Measurements from ENCODE around the gene TASOR2. TPM values are rescaled to one million over a fixed set of nuclear protein-coding genes. Genes with fewer than 3 reads are reported as not detected.

Gene TASOR2, protein sequence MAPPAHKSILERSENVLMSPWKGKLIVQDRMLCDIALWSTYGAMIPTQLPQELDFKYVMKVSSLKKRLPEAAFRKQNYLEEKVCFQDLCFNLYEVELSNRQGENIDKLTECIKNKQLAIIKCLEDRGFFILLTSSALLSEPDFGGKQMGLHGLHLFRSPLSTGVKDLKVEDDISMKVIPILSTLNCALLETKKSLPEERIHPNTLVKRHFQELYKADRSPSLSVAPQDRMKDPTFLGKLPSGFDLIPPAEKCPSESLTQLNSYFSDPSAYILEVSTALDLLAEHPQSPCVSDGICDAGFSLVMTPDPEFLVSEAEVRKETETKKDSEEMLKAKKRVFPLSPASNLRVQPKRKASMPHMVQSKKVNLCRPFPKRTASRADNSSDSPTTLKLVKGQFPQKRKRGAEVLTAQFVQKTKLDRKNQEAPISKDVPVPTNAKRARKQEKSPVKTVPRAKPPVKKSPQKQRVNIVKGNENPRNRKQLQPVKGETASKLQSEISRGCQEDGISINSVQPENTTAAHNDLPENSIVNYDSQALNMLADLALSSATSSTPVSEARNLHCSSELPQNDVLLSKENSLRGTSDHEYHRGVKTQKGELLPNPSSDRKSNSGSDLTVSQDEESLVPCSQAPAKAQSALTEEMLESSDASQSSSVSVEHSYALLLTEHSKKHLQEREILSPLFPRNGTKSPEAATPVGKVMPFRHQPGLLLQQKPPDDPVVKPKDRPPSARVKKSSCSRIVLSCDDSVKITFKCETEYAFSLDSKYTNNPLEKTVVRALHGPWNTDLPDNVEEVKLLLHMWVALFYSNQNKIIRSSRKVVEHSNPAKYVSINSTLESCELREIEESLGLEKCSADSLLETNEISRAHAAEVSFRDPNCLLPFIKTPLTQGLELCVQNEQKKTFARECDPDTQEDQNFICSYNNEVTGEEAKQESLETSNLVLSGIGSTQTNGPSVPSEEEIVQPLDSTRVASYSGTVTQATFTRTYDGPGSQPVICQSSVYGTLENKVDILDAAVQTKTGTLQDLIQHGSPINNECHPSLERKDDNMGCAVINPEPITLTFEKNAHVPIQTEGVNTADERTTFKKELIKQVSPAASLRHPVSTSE (N-terminal part only)
- 10 to 100 TPM; 31.4 to 41.6 (median 38.0) TPM for polyA plus RNA-seq (ENCODE audit: insufficient read length in 4 of 4)

DNA sequence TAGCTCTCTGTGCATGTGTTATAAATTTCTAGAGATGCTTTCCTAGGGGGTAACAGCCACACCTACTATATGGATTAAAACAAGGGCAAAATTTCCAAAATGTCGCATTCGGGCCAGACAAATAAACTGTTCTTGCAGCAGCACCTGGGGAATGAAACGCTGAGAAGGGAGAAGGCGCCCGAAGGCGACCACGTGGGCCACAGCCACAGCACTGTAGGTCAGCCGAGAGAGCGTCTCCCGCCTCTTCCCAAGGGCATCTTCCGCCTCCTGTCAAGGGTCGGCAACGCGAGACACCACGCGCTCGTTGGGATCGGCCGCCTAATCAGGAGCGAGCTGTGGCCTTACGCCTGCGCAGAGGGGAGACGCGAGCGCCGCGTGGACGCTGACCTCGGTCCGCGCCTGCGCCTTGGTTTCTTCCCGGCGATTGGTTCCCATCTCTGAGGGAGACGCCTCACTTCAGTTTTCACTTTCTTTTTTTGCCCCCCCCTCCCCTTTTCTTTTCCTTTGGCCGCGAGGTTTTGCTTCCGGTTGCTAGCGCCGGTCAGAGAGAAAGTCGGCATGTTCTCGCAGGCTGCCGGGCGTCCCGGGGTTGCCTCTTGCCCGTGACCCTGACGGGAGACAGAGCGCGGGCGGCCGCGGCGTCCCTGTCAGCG, at the start of gene TASOR2:
Gene TASOR2, plus strand, starts transcription at position 521 of the 653 bp plus-strand sequence. CDS start 35,805 bp downstream, outside the sequence.
- peak; percentile 93 to 96 (median 96) for DNase-seq (ENCODE audit: low read depth in 4 of 4, low spot score in 3 of 4)

DNA sequence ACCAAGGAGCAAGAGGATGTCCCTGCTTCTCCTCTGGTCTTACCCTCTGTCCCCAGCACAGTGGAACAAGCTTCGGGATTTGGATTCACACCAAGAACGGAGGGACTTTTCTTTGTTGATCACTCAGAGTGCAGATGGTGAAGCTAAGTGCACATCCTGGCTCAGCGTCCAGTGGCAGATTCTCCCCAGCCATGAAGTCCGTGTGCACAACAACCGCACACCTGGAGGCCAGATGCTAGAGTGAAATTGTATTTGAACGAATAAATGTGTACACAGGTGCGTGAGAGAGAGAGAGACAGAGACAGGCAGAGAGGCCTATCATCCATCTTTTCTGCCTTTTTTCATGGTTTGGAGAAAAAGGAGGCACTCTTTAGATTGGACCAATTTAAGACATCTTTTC, 49.7 kb upstream of the TASOR2 start:
- DNase-seq (ENCODE audit: low read depth in 4 of 4, low spot score in 3 of 4), result no peak

DNA sequence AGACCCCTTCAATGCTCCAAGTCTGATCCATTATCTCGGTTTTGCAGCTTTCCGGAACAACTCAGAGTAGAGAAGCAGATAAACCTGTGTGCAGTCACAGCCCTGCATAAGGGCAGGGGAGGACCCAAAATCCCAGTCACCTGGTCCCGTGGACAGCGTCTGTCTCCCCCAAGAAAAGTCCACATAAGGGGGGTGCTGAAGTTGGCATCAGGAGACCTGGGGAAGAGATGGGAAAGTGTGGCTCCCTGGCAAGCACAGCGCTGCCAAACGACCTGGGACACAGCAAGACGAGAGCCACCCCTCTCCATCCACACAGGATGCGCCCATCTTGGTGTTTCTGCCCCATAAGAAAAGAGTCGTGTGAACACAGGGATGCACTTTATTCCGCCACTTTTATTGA, 46.1 kb upstream of the TASOR2 start:
- DNase-seq (ENCODE audit: low read depth in 4 of 4, low spot score in 3 of 4), result no peak

DNA sequence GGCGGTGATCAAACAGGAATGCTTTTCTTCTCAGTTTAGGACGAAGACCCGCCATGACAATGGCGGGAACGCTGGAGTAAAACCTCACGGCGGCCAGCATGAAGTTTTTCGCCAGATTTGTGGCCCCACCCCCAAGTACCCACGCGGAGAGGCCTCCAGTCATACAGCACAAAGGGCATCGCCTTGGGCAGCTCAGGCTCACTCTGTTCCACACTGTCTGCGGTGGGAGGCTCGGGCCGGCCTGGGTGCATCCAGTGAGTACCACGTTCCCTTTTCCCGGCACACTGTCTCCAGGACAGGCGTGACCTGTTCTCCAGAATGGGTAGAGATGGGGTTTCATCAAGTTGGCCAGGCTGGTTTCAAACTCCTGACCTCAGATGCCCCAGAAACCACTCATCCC, 45.6 kb upstream of the TASOR2 start:
- no peak for DNase-seq (ENCODE audit: low read depth in 4 of 4, low spot score in 3 of 4)

DNA sequence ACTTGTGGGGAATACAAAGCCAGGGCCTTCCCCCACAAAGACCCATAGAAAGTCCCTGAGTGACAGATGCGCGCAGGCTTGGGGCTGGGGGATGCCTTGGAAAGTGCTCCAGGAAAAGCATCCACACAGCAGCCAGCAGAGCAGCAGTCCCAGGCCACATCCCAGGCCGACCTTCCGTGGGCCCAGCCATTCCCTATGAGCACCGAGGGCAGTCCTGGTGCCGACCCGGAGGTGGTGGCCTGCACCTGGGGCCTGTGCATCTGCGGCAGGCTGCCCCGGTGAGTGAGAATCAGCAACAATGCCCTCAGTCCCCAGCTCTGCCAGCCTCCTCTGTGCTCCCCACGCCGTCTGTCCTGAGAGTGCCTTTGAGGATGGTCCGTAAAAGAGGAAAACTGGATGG, 44.6 kb upstream of the TASOR2 start:
- DNase-seq (ENCODE audit: low read depth in 4 of 4, low spot score in 3 of 4), result no peak

DNA sequence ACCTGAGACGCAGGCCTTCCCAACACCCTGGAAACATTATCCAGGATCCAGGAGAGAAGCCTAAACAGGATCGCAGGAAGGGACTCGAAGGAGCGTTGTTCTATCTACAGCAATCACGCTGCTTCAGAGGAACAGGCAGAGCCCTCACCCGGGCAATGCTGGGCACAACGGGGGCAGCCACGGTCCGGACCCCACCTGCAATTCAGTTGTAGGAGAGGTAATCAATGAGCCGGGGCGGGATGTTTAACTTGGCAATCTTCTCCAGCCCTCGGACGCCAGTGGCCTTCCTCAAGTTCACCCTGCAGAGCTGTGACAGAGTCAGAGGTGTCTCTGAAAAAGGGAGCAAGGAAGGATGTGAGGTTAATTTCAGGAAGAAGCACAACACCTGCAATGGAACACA, 44.1 kb upstream of the TASOR2 start:
- DNase-seq (ENCODE audit: low read depth in 4 of 4, low spot score in 3 of 4), result no peak

DNA sequence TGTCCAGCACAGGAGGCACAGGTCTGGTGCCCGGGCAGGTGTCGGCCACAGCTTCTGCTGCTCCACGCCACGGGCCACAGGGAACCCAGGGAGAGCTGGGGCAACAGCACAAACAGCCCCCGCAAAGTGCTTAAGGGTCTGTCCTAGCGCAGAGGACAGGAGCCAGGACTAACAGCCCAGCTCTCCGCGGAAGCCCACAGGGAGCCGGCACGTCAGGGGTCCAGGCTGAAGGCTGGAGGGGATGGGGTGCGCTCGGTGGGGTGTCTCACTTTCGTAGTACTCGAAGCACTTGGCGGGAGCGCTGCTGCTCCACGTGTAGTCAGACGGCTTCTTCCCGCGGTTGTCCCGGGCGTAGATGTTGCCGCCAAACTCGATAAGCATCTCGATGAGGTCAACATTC, 43.1 kb upstream of the TASOR2 start:
- no peak for DNase-seq (ENCODE audit: low read depth in 4 of 4, low spot score in 3 of 4)

DNA sequence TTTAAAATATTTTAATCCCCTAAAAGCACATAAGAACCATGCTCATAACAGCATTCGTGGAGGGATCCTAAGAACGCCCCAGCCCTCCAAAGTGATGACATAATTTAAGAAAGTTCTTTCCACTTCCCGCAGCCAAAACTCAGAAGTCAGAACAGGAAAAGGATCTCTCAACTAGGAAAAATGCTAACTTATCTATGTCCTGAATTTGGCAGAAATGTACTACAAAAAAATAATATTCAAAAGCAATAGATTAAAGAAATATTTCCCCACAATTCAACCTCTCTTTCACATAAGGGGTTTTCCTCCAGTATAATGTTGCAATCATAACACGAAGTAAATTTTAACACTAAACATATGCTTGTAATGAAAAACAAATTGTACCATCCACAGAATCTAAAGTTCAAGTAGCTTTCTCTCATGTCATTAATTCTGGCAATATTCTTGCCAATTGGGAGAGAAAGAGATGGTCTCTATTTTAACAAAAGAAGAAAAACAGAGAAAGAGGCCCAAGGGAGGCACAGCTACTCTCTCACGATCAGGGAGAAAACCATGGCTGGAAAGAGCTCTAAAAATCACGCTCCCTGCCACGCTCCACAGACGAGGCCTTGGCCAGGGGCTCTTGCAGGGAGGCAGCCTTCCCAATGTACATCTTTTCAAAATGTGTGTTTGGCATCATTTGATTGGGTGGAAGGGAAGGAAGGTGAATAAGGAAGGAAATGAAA, 41.1 kb upstream of the TASOR2 start:
- DNase-seq (ENCODE audit: low read depth in 4 of 4, low spot score in 3 of 4), result no peak

DNA sequence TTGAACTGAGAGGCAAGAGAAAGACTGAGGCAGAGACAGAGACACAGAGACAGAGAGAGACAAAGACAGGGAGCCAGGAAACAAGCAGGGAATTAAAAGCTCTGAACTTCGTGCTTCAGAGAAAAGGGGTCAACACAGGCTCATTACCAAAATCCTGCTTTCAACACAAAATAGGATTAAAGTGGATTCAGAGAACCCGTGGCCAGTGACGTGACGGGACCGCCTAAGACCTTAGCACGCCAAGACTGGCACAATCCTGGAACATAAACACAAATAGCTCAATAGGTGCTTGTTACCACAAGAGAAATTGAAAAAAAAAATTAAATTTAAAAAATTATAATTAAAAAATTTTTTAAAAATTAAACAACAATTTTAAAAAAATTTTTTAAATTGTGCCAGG, 39.7 kb upstream of the TASOR2 start:
- no peak for DNase-seq (ENCODE audit: low read depth in 4 of 4, low spot score in 3 of 4)

DNA sequence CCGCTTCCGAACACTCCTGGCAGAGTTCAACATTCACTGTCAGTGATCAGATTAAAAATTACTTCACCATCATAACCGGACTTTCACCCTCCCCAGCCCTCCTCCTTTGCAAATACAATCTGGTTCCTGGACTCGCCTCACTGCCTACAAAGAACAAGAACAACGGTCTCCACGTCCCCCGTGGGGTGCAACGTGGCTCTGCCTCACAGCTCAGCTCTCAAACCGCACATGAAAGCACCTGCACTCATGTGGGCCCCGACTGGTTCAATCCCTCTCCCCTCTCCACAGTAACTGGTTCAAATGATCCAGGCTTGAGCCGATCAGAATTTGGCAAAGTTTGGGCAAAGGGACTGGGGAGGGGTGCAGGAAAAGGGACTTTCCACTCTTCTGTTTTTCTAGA, 39.3 kb upstream of the TASOR2 start:
- no peak for DNase-seq (ENCODE audit: low read depth in 4 of 4, low spot score in 3 of 4)

DNA sequence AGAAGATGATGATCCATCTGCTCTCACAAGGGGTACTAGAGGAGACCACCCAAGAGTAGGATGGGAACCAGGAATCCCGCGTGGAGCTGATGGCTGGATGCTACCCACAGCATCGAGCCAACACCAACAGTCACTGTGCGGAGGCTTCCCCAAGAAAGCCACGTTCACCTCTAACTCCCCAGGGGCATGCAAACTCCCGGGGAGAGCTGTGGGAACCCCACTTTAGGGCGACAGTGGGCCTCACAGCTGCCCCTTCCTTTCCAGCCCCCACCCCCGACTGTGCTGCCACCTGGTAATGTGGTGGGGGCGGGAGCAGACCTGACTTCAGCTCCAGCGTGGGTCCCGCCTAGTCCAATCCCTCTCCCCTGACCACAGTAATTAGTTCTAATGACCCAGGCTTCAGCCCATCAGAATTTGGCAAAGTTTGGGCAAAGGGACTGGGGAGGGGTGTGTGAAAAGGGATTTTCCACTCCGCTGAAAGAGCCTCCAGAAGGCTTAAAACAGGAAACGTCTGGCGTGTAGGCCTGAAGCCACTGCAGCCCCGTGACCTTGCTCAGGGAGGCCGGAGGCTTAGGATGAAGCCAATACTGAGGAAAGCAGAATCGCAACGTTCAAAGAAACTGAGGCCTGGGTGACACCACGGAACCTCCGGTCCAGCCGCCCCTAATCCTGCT, 38.6 kb upstream of the TASOR2 start:
- no peak for DNase-seq (ENCODE audit: low read depth in 4 of 4, low spot score in 3 of 4)

DNA sequence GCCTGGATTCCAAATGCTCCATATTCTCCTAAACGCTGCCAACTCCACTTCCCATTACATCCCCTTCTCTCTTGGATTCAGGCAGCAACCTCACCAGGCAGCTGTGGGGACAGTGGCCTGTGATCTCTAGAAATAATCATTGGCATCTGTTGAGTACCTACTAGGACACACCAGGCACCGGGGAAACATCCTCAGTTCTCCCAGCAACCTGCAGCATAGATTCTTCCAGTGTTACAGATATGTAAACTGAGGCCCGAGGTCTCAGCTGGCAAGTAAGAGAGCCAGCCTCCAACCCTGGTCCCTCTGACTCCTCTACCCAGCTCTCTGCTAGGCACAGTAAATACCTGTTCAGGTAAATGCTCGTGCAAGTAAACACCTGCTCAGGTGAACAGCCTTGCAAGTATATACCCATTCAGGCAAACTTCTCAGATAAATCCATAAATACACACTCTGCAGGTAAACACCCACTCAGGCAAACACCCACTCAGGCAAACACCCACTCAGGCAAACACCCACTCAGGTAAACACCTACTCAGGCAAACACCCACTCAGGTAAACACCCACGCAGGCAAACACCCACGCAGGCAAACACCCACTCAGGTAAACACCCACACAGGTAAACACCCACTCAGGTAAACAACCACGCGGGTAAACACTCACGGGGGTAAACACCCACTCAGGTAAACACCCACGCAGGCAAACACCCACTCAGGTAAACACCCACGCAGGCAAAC, 37.0 kb upstream of the TASOR2 start:
- DNase-seq (ENCODE audit: low read depth in 4 of 4, low spot score in 3 of 4), result no peak

DNA sequence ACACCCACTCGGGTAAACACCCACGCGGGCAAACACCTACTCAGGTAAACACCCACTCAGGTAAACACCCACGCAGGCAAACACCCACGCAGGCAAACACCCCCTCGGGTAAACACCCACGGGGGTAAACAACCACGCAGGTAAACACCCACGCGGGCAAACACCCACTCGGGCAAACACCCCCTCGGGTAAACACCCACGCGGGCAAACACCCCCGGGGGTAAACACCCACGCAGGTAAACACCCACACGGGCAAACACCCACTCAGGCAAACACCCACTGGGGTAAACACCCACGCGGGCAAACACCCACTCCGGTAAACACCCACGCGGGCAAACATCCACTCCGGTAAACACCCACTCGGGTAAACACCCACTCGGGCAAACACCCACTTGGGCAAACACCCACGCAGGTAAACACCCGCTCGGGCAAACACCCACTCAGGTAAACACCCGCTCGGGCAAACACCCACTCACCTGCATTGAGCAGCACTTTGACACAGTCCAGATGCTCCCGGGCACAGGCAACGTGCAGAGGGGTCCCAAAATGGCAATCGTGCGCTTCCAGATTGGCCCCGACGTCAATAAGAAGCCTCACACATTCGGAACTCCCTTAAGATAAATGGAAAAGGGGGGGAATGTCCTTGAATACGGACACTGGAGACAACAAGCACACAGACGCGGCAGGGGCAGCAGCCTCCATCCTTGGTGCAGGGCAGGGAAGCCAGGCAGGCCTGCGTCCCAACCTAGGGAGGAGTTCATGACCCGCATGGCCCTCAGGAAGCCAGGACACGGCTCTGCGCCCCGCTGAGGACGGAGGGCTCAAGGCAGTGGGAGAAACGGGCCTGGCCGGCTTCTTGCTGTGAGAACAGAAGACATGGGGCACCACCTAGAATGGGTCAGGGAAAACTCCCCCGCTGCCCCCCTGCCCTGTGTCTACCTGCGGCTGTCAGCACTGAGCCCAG, 35.9 kb upstream of the TASOR2 start:
- DNase-seq (ENCODE audit: low read depth in 4 of 4, low spot score in 3 of 4), result no peak

DNA sequence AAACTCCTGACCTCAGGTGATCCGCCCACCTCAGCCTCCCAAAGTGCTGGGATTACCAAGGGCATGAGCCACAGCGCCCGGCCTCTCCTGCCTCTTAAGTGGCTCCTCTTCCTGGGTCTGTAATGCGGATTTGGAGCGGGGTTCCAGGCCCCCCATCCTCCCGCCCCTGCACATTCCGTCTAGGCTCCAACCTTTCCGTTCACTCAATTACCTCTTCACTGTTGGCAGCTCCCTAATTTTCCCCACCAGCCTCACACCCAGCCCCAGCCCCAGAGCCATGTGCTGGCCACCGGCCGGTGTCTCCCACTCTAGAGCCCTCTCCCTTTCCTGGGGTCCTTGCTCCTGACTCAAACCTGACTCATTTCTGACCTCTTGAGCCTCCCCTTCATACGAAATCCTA, 34.9 kb upstream of the TASOR2 start:
- DNase-seq (ENCODE audit: low read depth in 4 of 4, low spot score in 3 of 4), result no peak

DNA sequence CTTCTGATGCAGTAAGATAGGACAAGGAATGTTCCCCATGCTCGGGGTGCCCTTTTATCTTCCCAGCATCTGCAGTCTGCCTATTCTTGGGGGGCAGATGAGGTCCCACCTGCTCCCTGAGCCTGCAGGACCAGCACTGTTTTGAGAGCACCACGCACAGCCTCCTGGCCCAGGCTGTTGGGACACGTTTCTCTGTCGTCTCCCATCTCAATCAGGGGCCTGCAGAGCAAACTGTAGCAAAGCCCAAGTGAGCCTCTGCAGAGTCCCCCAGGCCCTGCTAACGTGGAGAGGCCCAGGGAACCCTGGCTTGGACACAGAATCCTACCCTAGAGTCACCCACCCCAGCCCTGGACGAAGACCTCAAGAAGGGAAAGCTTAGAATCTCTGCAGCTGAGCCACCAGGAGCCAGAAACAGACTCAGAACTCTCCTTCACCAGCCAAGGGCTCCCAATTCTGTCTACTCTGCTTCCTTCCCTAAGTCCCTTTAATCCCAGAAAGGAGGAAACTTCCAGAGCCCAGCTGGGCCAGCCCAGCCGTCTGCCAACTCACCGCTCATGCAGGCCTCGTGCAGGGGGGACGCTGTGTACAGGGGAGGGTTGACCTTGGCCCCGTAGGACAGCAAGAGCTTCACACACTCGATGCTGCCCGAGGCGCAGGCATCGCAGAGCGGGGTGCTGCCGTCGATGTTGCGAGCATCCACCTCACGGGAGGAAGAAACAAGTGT, 33.8 kb upstream of the TASOR2 start:
- DNase-seq (ENCODE audit: low read depth in 4 of 4, low spot score in 3 of 4), result no peak

DNA sequence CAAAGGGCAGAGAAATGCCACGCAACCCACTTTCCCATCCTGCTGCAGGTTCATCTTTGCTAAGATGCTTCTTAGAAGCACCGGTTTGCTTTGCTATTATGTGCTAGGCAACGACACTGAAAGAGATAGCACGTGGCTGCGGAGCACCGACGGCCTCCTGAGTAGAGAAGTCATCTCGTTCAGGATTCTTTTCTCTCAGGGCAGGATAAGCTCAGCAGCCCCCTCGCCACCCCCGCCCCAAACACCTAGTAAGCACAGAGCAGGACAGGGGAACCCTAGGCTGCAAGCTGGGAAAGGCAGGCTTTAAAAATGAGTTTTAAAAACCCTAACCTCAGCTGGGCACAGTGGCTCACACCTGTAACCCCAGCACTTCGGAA, 33.3 kb upstream of the TASOR2 start:
- DNase-seq (ENCODE audit: low read depth in 4 of 4, low spot score in 3 of 4), result no peak

DNA sequence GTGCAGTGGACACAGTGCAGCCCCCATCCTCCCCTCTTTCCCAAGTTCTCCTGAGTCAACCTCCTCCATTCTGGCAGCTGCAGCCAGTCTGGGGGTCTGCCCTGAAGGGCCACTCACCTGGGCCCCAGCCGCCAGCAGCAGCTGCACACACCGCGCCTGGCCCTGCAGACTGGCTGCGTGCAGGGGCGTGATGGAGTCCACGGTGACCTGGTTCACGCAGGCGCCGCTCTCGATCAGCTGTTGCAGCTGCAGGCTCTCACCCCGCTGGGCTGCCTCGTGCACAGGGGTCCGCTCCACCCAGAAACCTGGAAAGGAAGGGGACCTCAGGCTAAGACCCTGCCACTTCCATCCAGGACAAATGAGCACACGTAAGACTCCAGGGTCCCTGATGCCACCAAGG, 31.9 kb upstream of the TASOR2 start:
- no peak for DNase-seq (ENCODE audit: low read depth in 4 of 4, low spot score in 3 of 4)

All from right renal pelvis (tissue), 4 donors.